HepG2 (cell line): ENCODE data around the gene TIAM1. TPM values are rescaled to one million over a fixed set of nuclear protein-coding genes. Genes with fewer than 3 reads are reported as not detected.

Experiments
- ATAC-seq: fragments of 200-7000 bp; cut with Tn5 transposase; 3 replicates; pipeline ENCODE4 v1.9.1; 2020; ENCODE audit warnings: mild to moderate bottlenecking, moderate library complexity
- BruUV-seq: library from RNA; stranded (reverse); fragments of 400-500 nt; replicated peaks from 2 replicates; lab custom pipeline; 2021; lab: Mats Ljungman, UMichigan
- CTCF ChIA-PET: fragments of 300-600 bp; formaldehyde crosslinking; extraction: SDS; loops from one replicate; lab custom pipeline; 2021; ENCODE audit warnings: low total read pairs, inconsistent platforms, low intra/inter-chr PET ratio; lab: Yijun Ruan, JAX
- POLR2A ChIA-PET: fragments of 350-600 bp; sonication (Branson Sonifier 250); formaldehyde crosslinking; loops from one replicate; lab custom pipeline; 2020; ENCODE audit warnings: antibody characterized with exemption, inconsistent platforms; lab: Yijun Ruan, JAX
- DNase-seq: peaks from one replicate; pipeline ENCODE4 v3.0.0-alpha.2; 2015; ENCODE audit warnings: low spot score
- FAIRE-seq: peaks from 3 replicates; lab custom pipeline; 2011; peaks lifted over from hg19 to GRCh38; lab: Jason Lieb, UNC
- H2AFZ ChIP-seq: one replicate; pipeline ENCODE4 v1.6.1; 2011; ENCODE audit warnings: low read length, inconsistent platforms
- H3K27ac ChIP-seq: fragments of 300-600 bp; 3 replicates; pipeline ENCODE4 v1.8.0; 2011; ENCODE audit warnings: mixed run types, mild to moderate bottlenecking, mixed read lengths, low read length, inconsistent platforms; ENCODE audit not compliant: insufficient read depth; ENCODE audit errors: extremely low read length
- H3K27me3 ChIP-seq, 2 experiments: fragments of 200-600 bp in 1 of 2; 2 replicates in 1 of 2; 3 replicates in 1 of 2; pipeline versions ENCODE4 v1.6.0 to v1.8.0; 2011; ENCODE audit warnings: low read length in 2 of 2, mild to moderate bottlenecking in 2 of 2, moderate library complexity in 2 of 2, inconsistent platforms in 1 of 2; ENCODE audit not compliant: insufficient read depth in 2 of 2, control insufficient read depth in 1 of 2
- H3K36me3 ChIP-seq, 2 experiments: fragments of 200-600 bp in 1 of 2; replicated peaks in 1 of 2; 2 replicates in 1 of 2; 3 replicates in 1 of 2; pipeline versions ENCODE4 v1.5.1 to v1.8.0; 2011; ENCODE audit warnings: low read length in 2 of 2, inconsistent platforms in 1 of 2; ENCODE audit not compliant: insufficient read depth in 2 of 2, control insufficient read depth in 1 of 2
- H3K4me1 ChIP-seq: 2 replicates; pipeline ENCODE4 v1.5.1; 2012; ENCODE audit warnings: low read length, inconsistent platforms; ENCODE audit not compliant: insufficient read depth
- H3K4me2 ChIP-seq: 2 replicates; pipeline ENCODE4 v1.6.0; 2011; ENCODE audit warnings: low read depth, low read length, inconsistent platforms
- H3K4me3 ChIP-seq, 3 experiments: fragments of 200-600 bp in 1 of 3; sonication (generic), shearing (Covaris generic) in 1 of 3; replicated peaks in 1 of 3; 2 replicates each; pipeline ENCODE4 v1.5.1; 2011 to 2016; ENCODE audit warnings: low read length in 3 of 3, inconsistent platforms in 2 of 3, low read depth in 2 of 3, mild to moderate bottlenecking in 2 of 3, control low read depth in 1 of 3, mixed read lengths in 1 of 3; ENCODE audit not compliant: insufficient read depth in 1 of 3
- H3K79me2 ChIP-seq: one replicate; pipeline ENCODE4 v1.6.1; 2011; ENCODE audit warnings: low read length, inconsistent platforms; ENCODE audit not compliant: insufficient read depth
- H3K9ac ChIP-seq: 2 replicates; pipeline ENCODE4 v1.6.0; 2011; ENCODE audit warnings: mild to moderate bottlenecking, low read depth, low read length, inconsistent platforms; ENCODE audit not compliant: insufficient read depth
- H3K9me3 ChIP-seq: 2 replicates; pipeline ENCODE4 v1.5.1; 2012; ENCODE audit warnings: mild to moderate bottlenecking, low read length
- H4K20me1 ChIP-seq: 2 replicates; pipeline ENCODE4 v1.6.0; 2011; ENCODE audit warnings: inconsistent platforms, mild to moderate bottlenecking, low read length, moderate library complexity; ENCODE audit not compliant: insufficient read depth
- CEBPB ChIP-seq: IDR thresholded peaks from 2 replicates; pipeline ENCODE4 v1.6.1; 2011; ENCODE audit warnings: low read depth, low read length, improper control_type of control experiment, borderline replicate concordance
- GATAD1 ChIP-seq: IDR thresholded peaks from 2 replicates; pipeline ENCODE4 v1.6.1; 2016; ENCODE audit warnings: missing genetic modification reagents, missing compliant biosample characterization
- ZNF788 ChIP-seq: sonication (generic); formaldehyde crosslinking; IDR thresholded peaks from 2 replicates; pipeline ENCODE4 v1.5.0; 2020; ENCODE audit warnings: mild to moderate bottlenecking, missing genetic modification reagents, borderline replicate concordance
- ZNF816 ChIP-seq: sonication (generic); formaldehyde crosslinking; IDR thresholded peaks from 2 replicates; pipeline ENCODE4 v1.8.0; 2022; ENCODE audit warnings: missing genetic modification reagents, mild to moderate bottlenecking, borderline replicate concordance
- ZSCAN31 ChIP-seq: sonication (generic); formaldehyde crosslinking; IDR thresholded peaks from 2 replicates; pipeline ENCODE4 v1.5.0; 2020; ENCODE audit warnings: low read depth, mild to moderate bottlenecking, missing genetic modification reagents
- WGBS: methylation state at CpG from one replicate; pipeline ENCODE4 v1.1.6; 2017; ENCODE audit warnings: low lambda C conversion rate; 5-methylcytosine and 5-hydroxymethylcytosine counted together
- in situ Hi-C: cut with HindIII; loops from 2 replicates; pipeline ENCODE4 v1.10.0; 2017; ENCODE audit warnings: low pct_unique_long_range_greater_than_20kb; ENCODE audit not compliant: extremely low pct_ligation_motif_present
- intact Hi-C: fragments of 100-400 bp; cut with micrococcal nuclease; formaldehyde crosslinking; loops from one replicate; pipeline ENCODE4 v1.10.0; 2022; ENCODE audit not compliant: unreplicated experiment
- polyA plus RNA-seq, 8 experiments: library from polyadenylated mRNA; depleted of rRNA in 3 of 8; stranded (reverse) in 7 of 8; unstranded in 1 of 8; fragments of >200 nt; fragmentation: Illumina TruSeq in 4 of 8; extraction: Trizol in 4 of 8; gene quantifications; 2 replicates each; pipeline versions ENCODE4 v1.2.1 to v1.2.3, GENCODE V29; 2011 to 2016; ENCODE audit warnings: low read depth in 4 of 8, missing spikeins in 1 of 8, mixed read lengths in 1 of 8; ENCODE audit not compliant: insufficient read depth in 1 of 8
- total RNA-seq, 5 experiments: library from RNA; depleted of rRNA; stranded (reverse); fragments of >200 nt; fragmentation: Illumina TruSeq; extraction: Trizol; gene quantifications; 2 replicates each; pipeline ENCODE4 v1.2.3, GENCODE V29; 2016; ENCODE audit warnings: low read depth in 1 of 5
- TF ChIP-seq, protein P1 (sequence below), 2 experiments: sonication (generic) in 1 of 2; formaldehyde crosslinking in 1 of 2; IDR thresholded peaks; 2 replicates each; pipeline versions ENCODE4 v1.5.1 to v1.6.1; 2011 to 2020; ENCODE audit warnings: borderline replicate concordance in 1 of 2, low read depth in 1 of 2, low read length in 1 of 2, mild to moderate bottlenecking in 1 of 2, missing genetic modification reagents in 1 of 2, moderate library complexity in 1 of 2
- TF ChIP-seq, protein P2 (sequence below): sonication (generic); formaldehyde crosslinking; IDR thresholded peaks from 2 replicates; pipeline ENCODE4 v1.8.0; 2022; ENCODE audit warnings: mild to moderate bottlenecking, missing genetic modification reagents, moderate library complexity
- TF ChIP-seq, protein P3 (sequence below): sonication (generic); formaldehyde crosslinking; IDR thresholded peaks from 2 replicates; pipeline ENCODE4 v1.5.0; 2020; ENCODE audit warnings: mild to moderate bottlenecking, missing genetic modification reagents

Gene TIAM1
- total and polyA plus RNA-seq, 2 of the 13 experiments (the other 11 are each of a cell fraction or from before 2014, with no cell fraction given): 0.13 to 0.24 TPM

DNA sequence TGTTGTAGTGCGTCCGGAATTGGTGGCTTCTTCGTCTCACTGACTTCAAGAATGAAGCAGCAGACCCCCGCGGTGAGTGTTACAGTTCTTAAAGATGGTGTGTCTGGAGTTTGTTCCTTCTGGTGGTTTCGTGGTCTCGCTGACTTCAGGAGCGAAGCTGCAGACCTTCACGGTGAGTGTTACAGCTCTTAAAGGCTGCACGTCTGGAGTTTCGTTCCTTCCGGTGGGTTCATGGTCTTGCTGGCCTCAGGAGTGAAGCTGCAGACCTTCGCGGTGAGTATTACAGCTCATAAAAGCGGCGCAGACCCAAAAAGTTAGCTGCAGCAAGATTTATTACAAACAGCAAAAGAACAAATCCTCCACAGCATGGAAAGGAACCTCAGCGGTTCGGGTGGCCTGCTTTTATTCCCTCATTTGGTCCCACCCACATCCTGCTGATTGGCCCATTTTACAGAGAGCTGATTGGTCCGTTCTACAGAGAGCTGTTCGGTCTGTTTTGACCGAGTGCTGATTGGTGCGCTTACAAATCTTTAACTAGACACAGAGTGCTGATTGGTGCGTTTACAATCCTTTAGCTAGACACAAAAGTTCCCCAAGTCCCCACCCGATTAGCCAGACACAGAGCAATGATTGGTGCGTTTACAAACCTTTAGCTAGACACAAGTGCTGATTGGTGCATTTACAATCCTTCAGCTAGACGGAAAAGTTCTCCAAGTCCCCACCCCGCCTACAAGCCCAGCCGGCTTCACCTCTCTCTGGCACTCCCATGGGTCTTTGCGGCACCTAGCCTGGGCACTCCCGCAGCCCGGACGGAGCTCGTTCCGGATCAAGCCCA, 256.2 kb downstream of the TIAM1 start:
- no peaks in the 10 kb centered on the region for H3K36me3 ChIP-seq
- H3K27ac ChIP-seq: no peak overlapping the region
- H4K20me1 ChIP-seq: no peaks in the 10 kb centered on the region
- no TSS peak for BruUV-seq
- CTCF ChIA-PET: no interaction called here
- H2AFZ ChIP-seq: no peak overlapping the region
- TF ChIP-seq, protein P1, sequence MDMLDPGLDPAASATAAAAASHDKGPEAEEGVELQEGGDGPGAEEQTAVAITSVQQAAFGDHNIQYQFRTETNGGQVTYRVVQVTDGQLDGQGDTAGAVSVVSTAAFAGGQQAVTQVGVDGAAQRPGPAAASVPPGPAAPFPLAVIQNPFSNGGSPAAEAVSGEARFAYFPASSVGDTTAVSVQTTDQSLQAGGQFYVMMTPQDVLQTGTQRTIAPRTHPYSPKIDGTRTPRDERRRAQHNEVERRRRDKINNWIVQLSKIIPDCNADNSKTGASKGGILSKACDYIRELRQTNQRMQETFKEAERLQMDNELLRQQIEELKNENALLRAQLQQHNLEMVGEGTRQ (IDR thresholded peaks at IDR 0.05; ENCODE audit: low read depth, low read length): no peak
- TF ChIP-seq, protein P1 (CRISPR knock-in tag; IDR thresholded peaks at IDR 0.05; ENCODE audit: borderline replicate concordance): no peak
- TF ChIP-seq, protein P2, sequence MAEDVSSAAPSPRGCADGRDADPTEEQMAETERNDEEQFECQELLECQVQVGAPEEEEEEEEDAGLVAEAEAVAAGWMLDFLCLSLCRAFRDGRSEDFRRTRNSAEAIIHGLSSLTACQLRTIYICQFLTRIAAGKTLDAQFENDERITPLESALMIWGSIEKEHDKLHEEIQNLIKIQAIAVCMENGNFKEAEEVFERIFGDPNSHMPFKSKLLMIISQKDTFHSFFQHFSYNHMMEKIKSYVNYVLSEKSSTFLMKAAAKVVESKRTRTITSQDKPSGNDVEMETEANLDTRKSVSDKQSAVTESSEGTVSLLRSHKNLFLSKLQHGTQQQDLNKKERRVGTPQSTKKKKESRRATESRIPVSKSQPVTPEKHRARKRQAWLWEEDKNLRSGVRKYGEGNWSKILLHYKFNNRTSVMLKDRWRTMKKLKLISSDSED (CRISPR knock-in tag): no peak
- TF ChIP-seq GATAD1 (CRISPR knock-in tag): no peak
- TF ChIP-seq ZNF816 (CRISPR knock-in tag): no peak
- TF ChIP-seq ZNF788 (CRISPR knock-in tag): no peak
- TF ChIP-seq, protein P3, sequence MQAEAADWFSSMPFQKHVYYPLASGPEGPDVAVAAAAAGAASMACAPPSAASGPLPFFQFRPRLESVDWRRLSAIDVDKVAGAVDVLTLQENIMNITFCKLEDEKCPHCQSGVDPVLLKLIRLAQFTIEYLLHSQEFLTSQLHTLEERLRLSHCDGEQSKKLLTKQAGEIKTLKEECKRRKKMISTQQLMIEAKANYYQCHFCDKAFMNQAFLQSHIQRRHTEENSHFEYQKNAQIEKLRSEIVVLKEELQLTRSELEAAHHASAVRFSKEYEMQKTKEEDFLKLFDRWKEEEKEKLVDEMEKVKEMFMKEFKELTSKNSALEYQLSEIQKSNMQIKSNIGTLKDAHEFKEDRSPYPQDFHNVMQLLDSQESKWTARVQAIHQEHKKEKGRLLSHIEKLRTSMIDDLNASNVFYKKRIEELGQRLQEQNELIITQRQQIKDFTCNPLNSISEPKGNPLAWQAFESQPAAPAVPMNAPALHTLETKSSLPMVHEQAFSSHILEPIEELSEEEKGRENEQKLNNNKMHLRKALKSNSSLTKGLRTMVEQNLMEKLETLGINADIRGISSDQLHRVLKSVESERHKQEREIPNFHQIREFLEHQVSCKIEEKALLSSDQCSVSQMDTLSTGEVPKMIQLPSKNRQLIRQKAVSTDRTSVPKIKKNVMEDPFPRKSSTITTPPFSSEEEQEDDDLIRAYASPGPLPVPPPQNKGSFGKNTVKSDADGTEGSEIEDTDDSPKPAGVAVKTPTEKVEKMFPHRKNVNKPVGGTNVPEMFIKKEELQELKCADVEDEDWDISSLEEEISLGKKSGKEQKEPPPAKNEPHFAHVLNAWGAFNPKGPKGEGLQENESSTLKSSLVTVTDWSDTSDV: no peak
- no peak for TF ChIP-seq CEBPB
- no peak for TF ChIP-seq ZSCAN31 (CRISPR knock-in tag)
- TF ChIP-seq, all 625 proteins: peak for 0
- in situ Hi-C loops (loop anchor here (25.0 kb wide), 3 partner anchors 751 to 2001 kb away; partner anchors contain the start of genes KRTAP23-1 and KRTAP27-1), intact Hi-C loops (no loop called here)
- H3K4me3 ChIP-seq: no peak overlapping the region
- no peak overlapping the region for H3K9ac ChIP-seq
- H3K27me3 ChIP-seq: no peaks in the 10 kb centered on the region
- ATAC-seq (no peak), FAIRE-seq (no peak), DNase-seq (no peak)
- no peaks in the 10 kb centered on the region for H3K9me3 ChIP-seq
- POLR2A ChIA-PET: no interaction called here
- H3K4me2 ChIP-seq: no peak overlapping the region
- 58% methylated on average over 33 of the region's 34 CpGs for WGBS
- H3K4me1 ChIP-seq: peaks cover 7% of the 10 kb centered on the region; the same call in 1 of the 2 replicates
- H3K79me2 ChIP-seq: no peaks in the 10 kb centered on the region
